CD4-positive, alpha-beta T cell treated with Interferon gamma for 1 hour (primary cell): ENCODE results near the gene FAM156A.
"Not testable (repeated sequence)": the region's sequence is repeated elsewhere in the genome, so short reads cannot be mapped to it uniquely, and the experiment has no call there.

ENCODE experiments used
- DNase-seq: peaks from one replicate; pipeline ENCODE4 v3.0.0-alpha.2; 2020

FAM156A gene

GRCh38 chrX:52958961-52959360 lies 643 bp upstream of the FAM156A start:
- DNase-seq = not testable (repeated sequence)

GRCh38 chrX:52949884-52950283 lies 8.4 kb downstream of the FAM156A start:
- DNase-seq = not testable (repeated sequence)

GRCh38 chrX:52949325-52949724 lies 9.0 kb downstream of the FAM156A start:
- not testable (repeated sequence) for DNase-seq

GRCh38 chrX:52948265-52948664 lies 10.1 kb downstream of the FAM156A start:
- not testable (repeated sequence) for DNase-seq

GRCh38 chrX:52947501-52947900 lies 10.8 kb downstream of the FAM156A start:
- DNase-seq = not testable (repeated sequence)

GRCh38 chrX:52945838-52946494 lies 12.4 kb downstream of the FAM156A start:
- DNase-seq = not testable (repeated sequence)

GRCh38 chrX:52941728-52942127 lies 16.6 kb downstream of the FAM156A start:
- not testable (repeated sequence) for DNase-seq

GRCh38 chrX:52940704-52941103 lies 17.6 kb downstream of the FAM156A start:
- DNase-seq = not testable (repeated sequence)

- not testable (repeated sequence) for DNase-seq
These were observed 22.9 kb downstream of the FAM156A start for GRCh38 chrX:52935470-52935784.

GRCh38 chrX:52934704-52935469 lies 23.4 kb downstream of the FAM156A start:
- peak; percentile 97 for DNase-seq

- no peak for DNase-seq
These were observed 24.2 kb downstream of the FAM156A start for GRCh38 chrX:52933976-52934703.

GRCh38 chrX:52933213-52933612 lies 25.1 kb downstream of the FAM156A start:
- no peak for DNase-seq

- not testable (repeated sequence) for DNase-seq
These were observed 28.1 kb downstream of the FAM156A start for GRCh38 chrX:52930214-52930613.

- DNase-seq = peak; percentile 9
These were observed 34.5 kb downstream of the FAM156A start for GRCh38 chrX:52923781-52924241.

- DNase-seq = not testable (repeated sequence)
These were observed 43.6 kb downstream of the FAM156A start for GRCh38 chrX:52914704-52915103.

GRCh38 chrX:52913681-52914080 lies 44.6 kb downstream of the FAM156A start:
- DNase-seq = not testable (repeated sequence)

- not testable (repeated sequence) for DNase-seq
These were observed 48.9 kb downstream of the FAM156A start for GRCh38 chrX:52909313-52909969.

GRCh38 chrX:52907900-52908299 lies 50.4 kb downstream of the FAM156A start:
- not testable (repeated sequence) for DNase-seq

GRCh38 chrX:52907137-52907536 lies 51.2 kb downstream of the FAM156A start:
- DNase-seq = not testable (repeated sequence)

- not testable (repeated sequence) for DNase-seq
These were observed 52.2 kb downstream of the FAM156A start for GRCh38 chrX:52906072-52906471.

GRCh38 chrX:52905531-52905930 lies 52.8 kb downstream of the FAM156A start:
- not testable (repeated sequence) for DNase-seq
